ENCODE results near the gene SLC45A2. TPM values are rescaled to one million over a fixed set of nuclear protein-coding genes. Genes with fewer than 3 reads are reported as not detected.
"Not testable (repeated sequence)": the region's sequence is repeated elsewhere in the genome, so short reads cannot be mapped to it uniquely, and the experiment has no call there.

SLC45A2 gene
- total RNA-seq, 1 experiment from 2014 or later, result 618 TPM

GRCh38 chr5:33981408-33982162, 2.9 kb downstream of the SLC45A2 start:
- peak; percentile 99 for DNase-seq (ENCODE audit: low read depth, low spot score)
- in situ Hi-C loops (cut with HindIII; ENCODE audit: low pct_unique_long_range_greater_than_20kb, low sequenced_read_pairs), result no loop called here

DNA sequence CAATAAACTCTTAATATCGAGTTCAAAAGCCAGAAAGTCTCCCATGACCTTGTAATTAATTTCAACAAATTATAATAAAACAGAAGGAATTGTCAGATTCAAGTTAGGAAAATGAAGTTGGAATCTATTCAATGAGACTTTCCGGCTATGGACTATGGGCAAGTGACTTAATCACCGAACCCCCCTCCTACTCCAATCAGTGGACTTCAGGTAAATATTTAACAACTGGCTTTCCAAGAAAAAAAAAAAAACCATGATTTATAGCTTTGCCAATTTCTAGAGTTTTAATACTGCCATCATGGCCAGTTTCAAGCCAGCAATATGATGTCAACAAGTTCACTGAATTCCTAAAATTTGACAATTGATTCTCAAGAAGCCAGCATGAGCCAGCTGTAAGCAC, 4.5 kb downstream of the SLC45A2 start:
- in situ Hi-C loops (cut with HindIII; ENCODE audit: low pct_unique_long_range_greater_than_20kb, low sequenced_read_pairs), result no loop called here
- DNase-seq (ENCODE audit: low read depth, low spot score), result no peak

DNA sequence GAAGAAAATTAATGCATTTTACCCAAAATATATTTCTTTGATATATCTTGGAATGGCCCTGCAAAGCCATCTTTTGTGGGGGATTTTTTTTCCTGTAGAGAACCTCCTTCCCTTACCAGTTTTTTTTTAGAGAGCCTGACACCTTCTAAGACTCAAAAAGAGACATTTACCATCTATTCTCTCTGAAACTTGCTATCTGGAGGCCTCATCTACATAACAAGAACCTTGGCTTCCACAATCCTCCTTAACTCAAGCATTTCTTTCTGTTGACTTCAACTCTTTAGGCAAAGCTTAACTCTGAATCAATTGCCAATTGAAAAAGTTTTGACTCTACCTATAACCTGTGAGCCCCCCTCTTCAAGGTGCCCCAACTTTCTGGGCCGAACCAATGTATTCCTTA, 6.2 kb downstream of the SLC45A2 start:
- in situ Hi-C loops (cut with HindIII; ENCODE audit: low pct_unique_long_range_greater_than_20kb, low sequenced_read_pairs), result no loop called here
- no peak for DNase-seq (ENCODE audit: low read depth, low spot score)

GRCh38 chr5:33976307-33976706, 8.2 kb downstream of the SLC45A2 start:
- in situ Hi-C loops (cut with HindIII; ENCODE audit: low pct_unique_long_range_greater_than_20kb, low sequenced_read_pairs), result no loop called here
- no peak for DNase-seq (ENCODE audit: low read depth, low spot score)

- in situ Hi-C loops (cut with HindIII; ENCODE audit: low pct_unique_long_range_greater_than_20kb, low sequenced_read_pairs), result no loop called here
- DNase-seq (ENCODE audit: low read depth, low spot score), result no peak
These were observed 8.6 kb downstream of the SLC45A2 start for GRCh38 chr5:33975852-33976251.

DNA sequence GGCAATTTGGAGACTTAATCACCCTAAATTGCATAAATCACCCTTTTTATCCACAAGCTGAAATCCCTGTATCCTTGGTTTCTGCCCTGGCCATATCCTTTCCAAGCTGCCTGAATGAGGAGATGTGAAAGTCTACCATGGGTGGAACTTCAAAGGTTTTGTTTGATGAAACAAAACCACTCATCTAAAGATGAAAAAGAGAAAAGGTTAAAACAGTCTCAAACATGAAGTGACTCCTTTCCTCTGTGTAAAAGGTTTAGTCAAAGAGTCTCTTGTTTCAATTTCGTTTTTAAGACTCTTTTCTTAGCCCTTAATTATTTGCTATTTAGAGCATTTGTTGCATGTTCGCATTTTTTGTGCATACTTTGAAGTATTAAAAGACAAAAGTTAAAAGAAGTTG, 11.2 kb downstream of the SLC45A2 start:
- in situ Hi-C loops (cut with HindIII; ENCODE audit: low pct_unique_long_range_greater_than_20kb, low sequenced_read_pairs), result no loop called here

DNA sequence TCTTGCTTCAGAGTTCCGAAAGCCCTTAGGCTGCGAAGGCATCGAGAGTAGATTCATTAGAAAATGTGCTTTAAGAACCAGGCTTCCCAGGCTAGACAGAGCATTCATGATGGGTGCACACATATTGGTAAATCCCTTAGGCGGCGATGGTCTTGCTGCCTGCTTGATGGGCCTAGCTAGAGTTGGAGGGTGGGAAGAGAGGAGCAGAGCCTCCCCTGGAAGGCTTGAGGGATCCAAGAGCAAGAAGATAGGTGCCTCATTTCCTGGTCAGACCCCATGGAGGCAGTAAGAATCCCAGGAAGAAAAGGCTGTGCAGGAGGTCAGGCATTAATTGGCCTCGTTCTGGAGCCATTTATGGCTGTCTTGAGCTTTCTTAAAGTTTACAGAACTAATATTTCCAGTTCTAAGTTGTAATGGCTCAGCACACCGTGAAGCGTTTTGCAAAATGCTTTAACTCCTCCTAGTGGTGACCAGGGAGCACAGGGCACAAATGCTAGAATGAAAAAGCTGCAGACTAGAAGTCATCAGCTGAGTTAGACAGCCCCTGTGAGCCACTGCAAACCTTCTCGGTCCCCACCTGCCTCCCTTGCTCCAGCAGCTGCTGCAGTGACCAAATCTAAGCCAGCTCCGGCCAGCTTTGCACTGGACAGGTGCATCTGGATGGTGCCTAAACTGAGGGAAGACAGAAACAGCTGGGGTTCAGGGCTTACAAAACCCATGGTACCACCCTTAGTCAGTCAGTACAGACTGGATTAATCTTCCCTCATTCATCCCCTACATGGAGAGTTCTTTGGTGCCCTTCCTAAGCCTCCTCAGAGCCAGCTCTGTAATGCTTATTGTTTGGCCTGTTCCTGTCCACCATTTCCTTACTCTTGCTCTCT, 14.7 kb downstream of the SLC45A2 start:
- in situ Hi-C loops (cut with HindIII; ENCODE audit: low pct_unique_long_range_greater_than_20kb, low sequenced_read_pairs), result no loop called here
- DNase-seq (ENCODE audit: low read depth, low spot score), result peak; percentile 71

More for the DNA sequence above, 11.2 kb downstream of the SLC45A2 start:
- no peak for DNase-seq (ENCODE audit: low read depth, low spot score)

- in situ Hi-C loops (cut with HindIII; ENCODE audit: low pct_unique_long_range_greater_than_20kb, low sequenced_read_pairs), result no loop called here
- no peak for DNase-seq (ENCODE audit: low read depth, low spot score)
These were observed 16.1 kb downstream of the SLC45A2 start for GRCh38 chr5:33968211-33969005.

DNA sequence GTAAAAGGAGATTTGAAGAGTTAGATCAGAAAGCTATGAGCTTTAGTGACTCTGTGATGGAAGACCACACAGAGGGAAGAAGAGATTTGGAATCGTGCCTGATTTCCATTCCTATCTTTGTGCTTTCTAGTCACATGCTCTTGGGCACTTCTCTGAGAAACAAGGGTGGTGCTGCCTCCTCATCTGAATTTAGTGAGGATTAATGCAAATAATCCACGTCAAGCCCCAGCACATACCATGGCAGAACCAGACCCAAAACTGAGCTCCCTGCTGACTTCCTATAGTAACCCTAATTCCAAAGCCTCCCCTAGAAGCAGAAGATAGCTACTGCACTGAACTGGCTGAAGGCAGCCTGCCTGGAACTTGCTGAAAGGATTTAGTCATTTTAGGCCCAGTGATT, 17.7 kb downstream of the SLC45A2 start:
- in situ Hi-C loops (cut with HindIII; ENCODE audit: low pct_unique_long_range_greater_than_20kb, low sequenced_read_pairs), result no loop called here
- DNase-seq (ENCODE audit: low read depth, low spot score), result no peak

DNA sequence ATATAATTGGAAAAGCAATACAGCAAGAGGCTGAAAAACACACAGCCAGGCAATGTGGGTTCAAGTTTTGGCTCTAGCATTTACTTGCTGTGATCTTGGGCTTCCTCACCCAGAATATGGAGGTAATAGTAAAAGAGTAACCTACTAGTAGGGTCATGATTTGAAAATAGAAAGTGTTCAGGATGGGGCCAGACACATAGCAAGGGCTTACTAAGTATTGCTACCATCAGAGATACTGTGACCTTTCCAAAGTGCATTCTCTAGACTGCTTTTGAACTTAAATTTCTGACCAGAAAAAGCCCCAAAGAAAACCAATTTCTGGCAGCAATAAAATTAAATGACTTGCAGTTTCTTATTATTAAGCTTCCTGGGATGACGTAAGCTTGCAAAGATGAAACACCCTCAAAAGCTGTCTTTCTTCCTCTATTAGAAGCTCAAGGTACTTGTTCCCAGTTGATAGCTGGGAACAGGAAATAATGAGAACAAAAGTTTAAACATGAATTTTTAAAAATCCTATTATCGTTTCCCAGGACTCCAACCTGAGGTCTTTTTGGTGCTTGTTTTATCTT, 20.3 kb downstream of the SLC45A2 start:
- DNase-seq (ENCODE audit: low read depth, low spot score), result no peak
- in situ Hi-C loops (cut with HindIII; ENCODE audit: low pct_unique_long_range_greater_than_20kb, low sequenced_read_pairs), result no loop called here

GRCh38 chr5:33958176-33958575, 26.3 kb downstream of the SLC45A2 start:
- DNase-seq (ENCODE audit: low read depth, low spot score), result no peak
- in situ Hi-C loops (cut with HindIII; ENCODE audit: low pct_unique_long_range_greater_than_20kb, low sequenced_read_pairs), result no loop called here

GRCh38 chr5:33957577-33958150, 26.8 kb downstream of the SLC45A2 start:
- no peak for DNase-seq (ENCODE audit: low read depth, low spot score)
- in situ Hi-C loops (cut with HindIII; ENCODE audit: low pct_unique_long_range_greater_than_20kb, low sequenced_read_pairs), result no loop called here

- DNase-seq (ENCODE audit: low read depth, low spot score); in situ Hi-C loops (cut with HindIII; ENCODE audit: low pct_unique_long_range_greater_than_20kb, low sequenced_read_pairs): not testable (repeated sequence)
These were observed 32.3 kb downstream of the SLC45A2 start for GRCh38 chr5:33952175-33952574.

DNA sequence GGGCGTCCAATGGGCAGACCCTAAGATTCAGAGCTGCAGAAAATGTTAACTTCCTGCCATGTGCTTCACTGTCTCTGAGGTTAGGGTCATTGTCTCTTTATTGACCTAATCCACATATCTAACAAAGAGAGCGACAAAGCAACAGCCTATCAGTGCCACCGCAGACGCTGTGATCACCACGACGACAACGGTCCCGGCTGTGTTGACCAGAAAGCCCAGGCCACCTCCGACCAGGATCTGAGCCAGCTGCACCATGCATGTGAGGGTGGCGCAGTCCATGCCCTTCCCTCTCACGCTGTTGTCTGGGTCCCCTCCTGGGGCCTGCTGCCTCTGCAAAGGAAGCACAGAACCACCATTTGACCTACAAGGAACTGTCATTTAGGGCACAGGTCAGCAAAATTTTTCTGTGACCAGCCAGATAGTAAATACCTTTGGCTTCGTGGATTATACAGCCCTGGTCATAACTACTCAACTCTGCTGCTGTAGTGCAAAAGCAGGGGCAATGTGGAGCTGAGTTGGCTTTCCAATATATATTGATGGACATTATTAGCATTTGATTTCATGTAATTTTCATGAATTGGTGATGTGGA, 39.9 kb downstream of the SLC45A2 start:
- in situ Hi-C loops (cut with HindIII; ENCODE audit: low pct_unique_long_range_greater_than_20kb, low sequenced_read_pairs), result no loop called here
- DNase-seq (ENCODE audit: low read depth, low spot score), result no peak

DNA sequence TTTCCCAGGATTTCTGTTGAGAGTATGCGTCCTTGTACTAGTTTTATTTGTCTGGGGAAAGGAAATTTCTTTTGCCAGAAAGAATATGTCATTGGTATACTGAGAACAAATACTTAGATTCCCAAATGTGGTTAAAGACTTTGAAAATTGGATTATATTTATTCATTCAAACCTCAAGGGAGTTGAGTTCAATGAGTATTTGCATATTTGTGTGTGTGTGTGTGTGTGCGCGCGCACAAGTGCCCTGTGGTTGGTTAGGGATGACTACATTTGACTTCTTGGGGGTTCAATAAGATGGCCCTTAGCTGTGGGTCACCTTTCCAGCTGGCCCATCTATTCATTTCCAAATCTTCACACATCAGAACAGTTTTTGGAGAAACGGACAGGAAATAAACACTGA, 43.4 kb downstream of the SLC45A2 start:
- DNase-seq (ENCODE audit: low read depth, low spot score), result no peak
- in situ Hi-C loops (cut with HindIII; ENCODE audit: low pct_unique_long_range_greater_than_20kb, low sequenced_read_pairs), result no loop called here

- DNase-seq (ENCODE audit: low read depth, low spot score), result peak; percentile 70
- in situ Hi-C loops (cut with HindIII; ENCODE audit: low pct_unique_long_range_greater_than_20kb, low sequenced_read_pairs), result no loop called here
These were observed 44.8 kb downstream of the SLC45A2 start for GRCh38 chr5:33939556-33940262.

GRCh38 chr5:33938881-33939280, 45.6 kb downstream of the SLC45A2 start:
- in situ Hi-C loops (cut with HindIII; ENCODE audit: low pct_unique_long_range_greater_than_20kb, low sequenced_read_pairs), result no loop called here
- no peak for DNase-seq (ENCODE audit: low read depth, low spot score)

Data from SK-MEL-5 (cell line).